H9 (cell line): ENCODE results near the gene ADH1B. TPM values are rescaled to one million over a fixed set of nuclear protein-coding genes. Genes with fewer than 3 reads are reported as not detected.

Experiments used
- DNase-seq: peaks from one replicate; pipeline ENCODE4 v3.0.0-alpha.2; 2017
- H2AFZ ChIP-seq: one replicate; pipeline ENCODE4 v1.6.1; 2013; ENCODE audit warnings: mild to moderate bottlenecking, low read length, control low read depth, moderate library complexity
- H2AK5ac ChIP-seq: 2 replicates; pipeline ENCODE4 v1.6.1; 2013; ENCODE audit warnings: low read length, control low read depth, mixed read lengths; ENCODE audit not compliant: insufficient read length
- H2BK120ac ChIP-seq: one replicate; pipeline ENCODE4 v1.6.1; 2013; ENCODE audit warnings: low read depth, mild to moderate bottlenecking, low read length, control low read depth, inconsistent platforms; ENCODE audit not compliant: poor library complexity, severe bottlenecking
- H2BK12ac ChIP-seq: 2 replicates; pipeline ENCODE4 v1.6.1; 2013; ENCODE audit warnings: low read length, control low read depth, mixed read lengths, low read depth; ENCODE audit not compliant: insufficient read length
- H2BK15ac ChIP-seq: 2 replicates; pipeline ENCODE4 v1.6.1; 2013; ENCODE audit warnings: low read depth, low read length, control low read depth
- H2BK20ac ChIP-seq: one replicate; pipeline ENCODE4 v1.6.1; 2013; ENCODE audit warnings: low read depth, mild to moderate bottlenecking, low read length, control low read depth, inconsistent platforms; ENCODE audit not compliant: poor library complexity, severe bottlenecking
- H2BK5ac ChIP-seq: 2 replicates; pipeline ENCODE4 v1.6.1; 2013; ENCODE audit warnings: low read length, control low read depth, mixed read lengths; ENCODE audit not compliant: insufficient read length
- H3K14ac ChIP-seq: 2 replicates; pipeline ENCODE4 v1.6.1; 2013; ENCODE audit warnings: low read length, control low read depth; ENCODE audit not compliant: insufficient read depth
- H3K18ac ChIP-seq: 2 replicates; pipeline ENCODE4 v1.6.1; 2013; ENCODE audit warnings: low read depth, mild to moderate bottlenecking, mixed read lengths, low read length, control low read depth; ENCODE audit not compliant: insufficient read length
- H3K23ac ChIP-seq: 2 replicates; pipeline ENCODE4 v1.6.1; 2013; ENCODE audit warnings: low read length, control low read depth, mixed read lengths, low read depth; ENCODE audit not compliant: insufficient read length
- H3K23me2 ChIP-seq: 2 replicates; pipeline ENCODE4 v1.6.1; 2013; ENCODE audit warnings: low read depth, mild to moderate bottlenecking, mixed read lengths, low read length, control low read depth; ENCODE audit not compliant: insufficient read length, poor library complexity, severe bottlenecking
- H3K27ac ChIP-seq: 2 replicates; pipeline ENCODE4 v1.5.1; 2013; ENCODE audit warnings: low read length, control low read depth, mixed read lengths, low read depth; ENCODE audit not compliant: insufficient read length
- H3K27me3 ChIP-seq: 2 replicates; pipeline ENCODE4 v1.6.1; 2013; ENCODE audit warnings: low read length, control low read depth, inconsistent platforms; ENCODE audit not compliant: insufficient read depth
- H3K4ac ChIP-seq: 2 replicates; pipeline ENCODE4 v1.6.1; 2013; ENCODE audit warnings: low read depth, mild to moderate bottlenecking, control low read depth, inconsistent platforms, low read length, moderate library complexity
- H3K4me1 ChIP-seq: 2 replicates; pipeline ENCODE4 v1.6.1; 2013; ENCODE audit warnings: low read length, control low read depth, inconsistent platforms; ENCODE audit not compliant: insufficient read depth
- H3K4me2 ChIP-seq: 2 replicates; pipeline ENCODE4 v1.6.1; 2013; ENCODE audit warnings: low read length, control low read depth, mixed read lengths; ENCODE audit not compliant: insufficient read length, insufficient read depth
- H3K56ac ChIP-seq: 2 replicates; pipeline ENCODE4 v1.6.1; 2013; ENCODE audit warnings: low read depth, mild to moderate bottlenecking, mixed read lengths, low read length, control low read depth; ENCODE audit not compliant: insufficient read length
- H3K79me1 ChIP-seq: 2 replicates; pipeline ENCODE4 v1.6.1; 2013; ENCODE audit warnings: low read depth, mild to moderate bottlenecking, moderate library complexity, low read length, control low read depth, inconsistent platforms; ENCODE audit not compliant: insufficient read depth, poor library complexity, severe bottlenecking
- H3K79me2 ChIP-seq: 2 replicates; pipeline ENCODE4 v1.6.1; 2013; ENCODE audit warnings: low read length, control low read depth, inconsistent platforms; ENCODE audit not compliant: insufficient read depth
- H3K9ac ChIP-seq: 2 replicates; pipeline ENCODE4 v1.6.1; 2013; ENCODE audit warnings: low read length, control low read depth, mixed read lengths; ENCODE audit not compliant: insufficient read length; ENCODE audit errors: extremely low read depth
- H3K9me3 ChIP-seq: one replicate; pipeline ENCODE4 v1.6.1; 2013; ENCODE audit warnings: low read depth, low read length, inconsistent platforms; ENCODE audit not compliant: control insufficient read depth
- H3T11ph ChIP-seq: one replicate; pipeline ENCODE4 v1.6.1; 2013; ENCODE audit warnings: mild to moderate bottlenecking, low read length, control low read depth, inconsistent platforms
- H4K20me1 ChIP-seq: one replicate; pipeline ENCODE4 v1.6.1; 2013; ENCODE audit not compliant: control insufficient read depth, insufficient read length, insufficient read depth
- H4K5ac ChIP-seq: 2 replicates; pipeline ENCODE4 v1.6.1; 2013; ENCODE audit warnings: low read depth, mild to moderate bottlenecking, mixed read lengths, low read length, control low read depth; ENCODE audit not compliant: insufficient read length
- H4K8ac ChIP-seq: replicated peaks from 2 replicates; pipeline ENCODE4 v1.6.1; 2013; ENCODE audit warnings: low read length, control low read depth, mixed read lengths, low read depth; ENCODE audit not compliant: insufficient read length
- H4K91ac ChIP-seq: 2 replicates; pipeline ENCODE4 v1.6.1; 2013; ENCODE audit warnings: low read depth, mild to moderate bottlenecking, moderate library complexity, mixed read lengths, low read length, control low read depth; ENCODE audit not compliant: insufficient read length
- H3K27ac Mint-ChIP-seq, 3 experiments: 2 replicates in 2 of 3; 3 replicates in 1 of 3; pipeline ENCODE4 v1.8.0; 2020 to 2021; ENCODE audit warnings: mixed read lengths in 3 of 3, mild to moderate bottlenecking in 1 of 3, moderate library complexity in 1 of 3
- H3K27me3 Mint-ChIP-seq: 2 replicates; pipeline ENCODE4 v1.8.0; 2021; ENCODE audit warnings: low read depth, mild to moderate bottlenecking, moderate library complexity, mixed read lengths
- H3K36me3 Mint-ChIP-seq, 3 experiments: 2 replicates in 2 of 3; 3 replicates in 1 of 3; pipeline ENCODE4 v1.8.0; 2020 to 2021; ENCODE audit warnings: low read depth in 3 of 3, mixed read lengths in 3 of 3; ENCODE audit not compliant: insufficient read depth in 1 of 3
- H3K4me1 Mint-ChIP-seq, 2 experiments: 2 replicates each; pipeline ENCODE4 v1.8.0; 2020; ENCODE audit warnings: mixed read lengths in 2 of 2
- H3K4me3 Mint-ChIP-seq, 2 experiments: 2 replicates in 1 of 2; 3 replicates in 1 of 2; pipeline ENCODE4 v1.8.0; 2020 to 2021; ENCODE audit warnings: mild to moderate bottlenecking in 2 of 2, mixed read lengths in 2 of 2, moderate library complexity in 1 of 2
- H3K9me3 Mint-ChIP-seq, 2 experiments: 2 replicates in 1 of 2; 3 replicates in 1 of 2; pipeline ENCODE4 v1.8.0; 2020; ENCODE audit warnings: mild to moderate bottlenecking in 2 of 2, mixed read lengths in 2 of 2, moderate library complexity in 1 of 2
- CTCF ChIP-seq: fragments of 200-600 bp; sonication (generic); conservative IDR thresholded peaks from 3 replicates; pipeline ENCODE4 v1.8.0; 2021; ENCODE audit warnings: antibody characterized with exemption, mild to moderate bottlenecking
- WGBS: extraction: QIAGEN DNeasy Blood & Tissue Kit; methylation state at CpG from one replicate; pipeline ENCODE4 v1.1.7; 2013; ENCODE audit warnings: missing lambda C conversion rate, low lambda C conversion rate, mixed read lengths; ENCODE audit not compliant: insufficient read length; ENCODE audit errors: extremely low coverage; 5-methylcytosine and 5-hydroxymethylcytosine counted together
- total RNA-seq: library from RNA; stranded (reverse); gene quantifications from 2 replicates; pipeline ENCODE4 v1.2.1, GENCODE V29; 2021

Gene ADH1B
- total RNA-seq, 1 experiment from 2014 or later = not detected

- H3K4me3 Mint-ChIP-seq = no peak overlapping the region
Measured at GRCh38 chr4:99281261-99281660, 39.9 kb downstream of the ADH1B start.

More at GRCh38 chr4:99281261-99281660, 39.9 kb downstream of the ADH1B start:
- no peak for DNase-seq
- Histone ChIP-seq H2BK20ac (no peak overlapping the region), H2AFZ (no peak overlapping the region), H3K18ac (no peak overlapping the region), H3K23ac (no peak overlapping the region), H3K4me2 (no peak overlapping the region), H2BK120ac (no peak overlapping the region), H2BK15ac (no peak overlapping the region), H4K20me1 (no peaks in the 10 kb centered on the region), H4K5ac (no peak overlapping the region), H3T11ph (no peak overlapping the region), H3K14ac (no peak overlapping the region), H3K79me2 (no peaks in the 10 kb centered on the region), H3K27me3 (no peaks in the 10 kb centered on the region), H2AK5ac (no peak overlapping the region), H3K9me3 (no peaks in the 10 kb centered on the region), H3K9ac (no peak overlapping the region), H4K91ac (no peak overlapping the region), H3K79me1 (no peaks in the 10 kb centered on the region), H4K8ac (no peak overlapping the region), H3K4ac (no peak overlapping the region), H3K4me1 (no peaks in the 10 kb centered on the region), H3K27ac (no peak overlapping the region), H3K56ac (no peak overlapping the region), H2BK5ac (no peak overlapping the region), H3K23me2 (no peaks in the 10 kb centered on the region), H2BK12ac (no peak overlapping the region)
- H3K9me3 Mint-ChIP-seq = no peaks in the 10 kb centered on the region
- H3K4me1 Mint-ChIP-seq = peaks cover 7 to 11% of the 10 kb centered on the region in 2 experiments
- no CpG with 5 or more reads among the region's 5 CpGs for WGBS
- H3K27ac Mint-ChIP-seq = no peak overlapping the region
- TF ChIP-seq CTCF = no peak
- no peaks in the 10 kb centered on the region for H3K27me3 Mint-ChIP-seq
- H3K36me3 Mint-ChIP-seq = no peaks in the 10 kb centered on the region
